ENCODE results near the gene SEZ6L. TPM values are rescaled to one million over a fixed set of nuclear protein-coding genes. Genes with fewer than 3 reads are reported as not detected.

SEZ6L gene
- total RNA-seq, result not detected in 2 replicates

DNA sequence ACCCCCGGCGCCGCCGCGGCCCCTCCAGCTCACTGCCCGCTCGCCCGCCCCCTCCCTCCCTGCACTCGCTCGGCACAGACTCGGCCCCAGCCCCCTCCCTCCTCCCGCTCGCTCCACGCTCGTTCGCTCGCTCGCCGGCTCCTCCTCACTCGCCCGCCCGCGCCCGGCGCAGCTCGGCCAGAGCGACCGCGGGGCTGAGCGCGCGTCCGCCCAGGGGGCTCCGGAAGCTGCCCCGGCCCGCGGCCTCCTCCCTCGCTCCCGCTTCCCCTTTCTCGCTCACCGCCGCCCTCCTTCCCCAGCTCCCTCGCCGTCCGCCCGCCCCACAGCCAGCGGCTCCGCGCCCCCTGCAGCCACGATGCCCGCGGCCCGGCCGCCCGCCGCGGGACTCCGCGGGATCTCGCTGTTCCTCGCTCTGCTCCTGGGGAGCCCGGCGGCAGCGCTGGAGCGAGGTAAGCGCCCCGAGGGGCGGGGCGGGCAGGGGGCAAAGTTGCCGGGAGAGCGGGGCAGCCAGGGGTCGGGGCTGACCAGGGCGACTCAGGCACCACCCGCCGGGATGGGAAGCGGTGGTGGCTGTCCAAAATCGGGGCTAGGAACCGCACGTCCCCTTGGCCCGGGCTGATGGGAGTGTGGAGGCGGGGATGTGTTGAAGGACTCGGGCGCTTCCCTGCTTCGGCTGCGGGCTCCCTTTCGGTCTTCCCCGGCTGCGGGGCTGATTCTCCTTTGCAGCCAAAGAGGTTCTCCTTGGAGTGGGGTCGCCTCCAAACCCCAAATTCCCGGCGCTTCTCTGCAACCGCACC lies at the start of gene SEZ6L:
TSS of gene SEZ6L (plus strand) at position 148 of the 797 bp plus-strand sequence. CDS start at position 356, 208 bp downstream.

DNA sequence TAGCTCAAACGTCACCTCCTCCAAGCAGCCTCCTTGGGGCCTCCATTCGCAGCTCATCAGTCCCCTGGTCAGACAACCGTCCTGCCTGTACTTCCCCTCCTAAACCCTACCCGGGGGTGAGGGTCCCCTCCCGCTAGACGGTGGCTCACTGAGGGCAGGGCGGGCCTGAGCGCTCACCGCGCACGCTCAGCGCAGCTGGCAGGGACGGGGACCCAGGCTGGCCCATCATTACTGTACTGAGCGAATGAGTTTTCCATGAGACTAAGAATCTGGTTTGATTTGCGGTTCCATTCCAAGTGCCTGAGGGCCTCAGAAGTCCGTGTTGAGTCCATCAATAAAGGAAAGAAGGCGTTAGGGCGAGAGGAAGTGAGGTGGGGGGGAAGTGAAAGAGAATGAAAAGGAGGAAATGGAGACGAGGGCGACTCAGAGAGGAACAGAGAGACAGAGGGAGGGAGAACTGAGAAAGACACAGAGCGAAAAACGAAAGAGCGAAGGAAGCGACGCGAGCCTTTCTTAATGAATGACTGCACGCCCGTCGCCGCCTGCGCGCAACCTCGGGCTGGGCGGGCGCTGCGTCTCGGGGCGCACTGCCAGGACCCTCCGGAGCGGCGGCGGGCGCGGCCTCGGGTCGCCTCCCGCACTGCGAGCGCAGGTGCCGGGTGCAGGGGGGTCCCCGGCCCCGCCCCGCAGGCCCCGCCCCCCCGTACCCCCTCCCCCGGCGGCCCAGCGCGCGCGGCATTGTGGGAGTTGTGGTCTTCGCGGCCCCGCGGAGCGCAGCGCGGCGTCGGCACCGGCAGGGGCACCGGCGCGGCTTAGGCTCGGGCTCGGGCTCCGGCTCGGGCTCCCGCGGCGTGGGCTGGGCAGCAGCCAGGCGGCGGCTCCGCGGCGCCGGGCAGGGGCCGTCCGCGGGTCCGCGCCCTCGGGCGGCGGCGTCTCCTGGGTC lies 259.5 kb downstream of the SEZ6L start, which contains the start of gene ASPHD2:
TSS of gene ASPHD2 (plus strand) at position 746 of the 943 bp plus-strand sequence. CDS start 4,356 bp downstream, outside the sequence.

